GM12892 (cell line): ENCODE results near the gene TF.

Experiments
- POLR2A ChIP-seq: IDR thresholded peaks from 2 replicates; pipeline ENCODE4 v1.6.1; 2011; ENCODE audit warnings: low read depth, low read length, control low read depth
- POLR2AphosphoS5 ChIP-seq: IDR thresholded peaks from 2 replicates; pipeline ENCODE4 v1.6.1; 2011; ENCODE audit warnings: low read depth, low read length, control low read depth

DNA sequence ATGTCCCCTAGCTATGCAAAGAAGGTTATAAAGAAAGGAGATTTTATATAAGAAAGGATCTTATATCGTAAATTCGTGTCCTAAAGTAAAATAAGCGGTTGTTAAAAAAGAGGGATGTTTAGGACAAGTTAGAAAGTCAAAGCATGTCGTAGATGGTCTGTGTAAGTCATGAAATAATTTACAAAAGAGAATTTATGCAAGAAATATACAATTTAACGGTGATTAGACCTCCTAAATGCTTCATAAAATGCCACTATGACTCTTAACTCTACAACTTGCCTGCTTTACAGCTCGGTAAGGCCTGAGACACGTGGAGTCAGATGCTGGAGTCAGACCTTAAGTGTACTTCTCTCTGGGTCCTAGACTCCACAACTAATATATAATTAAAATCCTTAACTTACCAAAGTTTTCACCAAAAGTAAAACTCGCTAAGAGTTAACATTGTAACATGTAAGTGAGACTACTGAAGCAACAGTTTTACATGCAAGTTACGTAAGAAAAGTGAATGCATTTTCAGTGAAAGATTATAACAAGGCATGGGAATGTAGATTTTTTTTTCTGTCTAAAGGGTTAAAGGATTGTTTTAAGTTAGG is 46.1 kb downstream of the TF start:
- no peak for TF ChIP-seq POLR2A
- TF ChIP-seq POLR2AphosphoS5: no peak
